HG03039 (cell line): ENCODE results near the gene OR4K5.
"Not testable (repeated sequence)": the region's sequence is repeated elsewhere in the genome, so short reads cannot be mapped to it uniquely, and the experiment has no call there.

Source experiments
- ATAC-seq: cut with Tn5 transposase; IDR thresholded peaks from one replicate; pipeline ENCODE4 v1.9.1; 2021; ENCODE audit warnings: mild to moderate bottlenecking, moderate library complexity; ENCODE audit not compliant: unreplicated experiment

The OR4K5 gene

DNA sequence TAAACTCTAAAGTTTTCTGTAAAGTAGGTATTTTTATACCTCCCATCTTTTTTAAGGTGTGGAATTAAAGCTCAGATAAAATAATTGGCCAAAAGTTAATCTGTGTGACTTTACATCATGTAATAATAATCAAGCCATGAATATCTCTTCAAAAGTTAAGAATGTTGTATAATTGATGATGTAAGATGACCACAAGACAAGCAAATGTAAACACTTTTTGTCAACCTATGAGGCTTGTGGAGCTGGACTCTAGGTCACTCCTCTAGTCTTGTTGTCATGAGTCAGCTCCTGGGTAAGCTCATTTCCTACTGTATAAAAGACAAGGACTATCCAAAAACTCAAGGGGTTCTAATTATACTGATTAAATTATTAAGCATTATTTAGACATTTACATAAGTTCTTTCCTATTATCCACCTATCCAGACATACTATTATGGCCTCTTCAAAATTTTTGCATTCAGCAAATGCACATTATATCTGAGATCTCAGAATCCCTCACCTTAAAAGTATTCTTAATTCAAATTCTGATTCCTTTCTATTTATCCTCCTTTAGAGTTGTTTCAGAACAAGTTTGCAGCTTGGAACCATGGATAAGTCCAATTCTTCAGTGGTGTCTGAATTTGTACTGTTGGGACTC is at the start of gene OR4K5:
TSS of gene OR4K5 (plus strand) at position 587 of the 637 bp plus-strand sequence. CDS start at position 587, 0 bp downstream.
- ATAC-seq = no peak

GRCh38 chr14:19873178-19873577 is 47.2 kb upstream of the OR4K5 start:
- no peak for ATAC-seq

GRCh38 chr14:19874842-19875241 is 45.6 kb upstream of the OR4K5 start, which contains the start of gene OR4K2:
Gene OR4K2 (plus strand): TSS chr14:19875142. CDS start chr14:19876268, 1,126 bp downstream.
- no peak for ATAC-seq

DNA sequence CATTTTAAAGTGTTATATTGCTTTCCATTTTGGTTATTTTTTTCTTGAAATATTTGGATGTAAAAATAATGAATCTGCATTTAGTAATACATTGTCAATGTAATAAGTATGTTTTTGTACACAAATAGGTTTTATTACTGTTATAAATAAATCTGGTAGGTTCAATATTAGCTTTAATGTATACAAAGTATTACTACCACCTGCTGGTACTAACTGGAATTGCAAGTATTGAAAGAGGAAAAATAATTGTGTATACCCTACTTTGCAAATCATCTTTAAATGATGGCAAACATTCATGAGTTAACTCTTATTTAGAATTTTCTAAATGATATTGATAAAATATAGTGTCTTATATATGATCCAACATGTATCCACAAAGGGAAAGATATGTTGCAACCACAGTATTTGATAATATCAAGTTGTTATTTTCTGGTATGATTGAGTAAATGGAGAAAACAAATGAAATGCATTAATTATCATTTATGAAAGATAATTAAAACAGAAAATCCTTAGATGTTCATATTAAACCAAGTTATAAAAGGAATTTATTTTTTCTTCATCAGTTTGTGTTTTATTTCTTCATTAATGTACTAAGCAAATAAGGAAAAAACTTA is 42.3 kb upstream of the OR4K5 start:
- ATAC-seq = no peak

- no peak for ATAC-seq
These were observed 25.1 kb upstream of the OR4K5 start for GRCh38 chr14:19895282-19895681.

DNA sequence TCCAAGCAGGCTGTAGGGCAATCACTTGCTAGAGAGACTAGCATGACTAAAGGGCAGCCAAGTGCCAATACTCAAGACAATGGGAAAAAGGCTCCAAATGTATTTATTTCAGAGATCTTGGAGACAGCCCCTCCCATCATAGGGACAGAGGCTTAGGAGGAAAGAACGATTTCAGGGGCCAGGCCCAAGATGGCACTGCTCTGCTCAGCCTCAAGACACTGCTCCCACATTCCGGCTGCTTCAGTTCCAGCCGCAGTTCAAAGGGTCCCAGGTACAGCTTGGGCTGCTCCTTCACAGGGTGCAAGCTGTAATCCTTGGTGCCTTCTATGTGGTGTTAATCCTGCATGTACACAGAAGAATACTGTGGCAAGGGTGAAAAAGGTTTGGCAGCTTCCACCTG is 19.4 kb upstream of the OR4K5 start:
- ATAC-seq = no peak

DNA sequence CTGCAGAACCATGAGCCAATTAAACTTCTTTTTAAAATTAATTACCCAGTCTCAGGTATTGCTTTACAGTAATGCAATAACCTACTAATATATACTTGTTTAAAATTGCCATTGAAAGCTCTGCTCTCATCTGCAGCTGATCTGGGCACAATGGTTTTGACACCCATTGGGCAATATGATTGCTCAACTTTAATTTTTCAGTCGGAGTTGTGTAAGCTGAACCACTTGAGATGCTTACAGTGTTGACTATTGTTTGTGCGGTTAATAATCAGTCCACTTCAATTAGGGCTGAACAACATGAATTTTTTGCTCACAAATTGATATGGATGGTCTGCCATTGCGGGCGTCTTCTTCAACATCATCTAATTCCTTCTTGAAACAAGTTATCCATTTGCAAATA is 18.0 kb upstream of the OR4K5 start:
- no peak for ATAC-seq

DNA sequence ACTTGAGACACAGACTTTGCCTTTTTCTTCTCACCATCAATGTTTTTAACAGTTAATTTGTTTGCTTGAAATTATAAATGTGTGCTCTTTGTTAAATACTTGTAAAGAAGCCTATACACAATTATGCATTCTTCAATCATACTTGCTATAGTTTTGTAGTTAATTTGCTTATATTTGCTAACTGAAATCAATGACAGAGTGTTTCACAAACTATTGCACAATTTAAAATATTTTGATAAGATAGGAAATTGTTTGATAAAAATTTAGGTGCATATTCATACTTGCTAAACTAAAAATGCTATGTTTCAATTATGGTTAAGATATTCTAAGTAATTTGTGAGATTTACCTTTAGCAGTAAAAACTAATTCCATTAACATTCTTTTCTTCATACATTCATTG is 13.7 kb upstream of the OR4K5 start:
- ATAC-seq = no peak

DNA sequence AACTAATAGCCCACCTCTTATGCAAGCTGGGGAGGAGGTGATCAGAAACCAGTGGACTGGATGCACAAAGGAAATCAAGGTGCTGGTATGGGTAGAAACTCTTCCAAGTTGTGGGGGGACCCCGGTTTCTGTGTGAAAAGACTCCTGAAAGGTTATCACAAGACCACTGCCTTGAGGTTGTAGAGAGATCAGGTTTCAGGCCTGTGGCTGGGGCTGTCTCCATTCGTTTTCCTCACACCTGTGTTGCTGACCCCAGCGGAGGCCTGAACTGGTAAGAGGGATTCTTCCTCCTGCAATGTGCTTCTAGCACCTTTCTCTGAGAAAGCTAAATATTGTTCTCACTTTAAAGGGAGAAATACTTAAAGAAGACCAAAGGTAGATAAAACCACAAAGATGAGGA is 9.3 kb upstream of the OR4K5 start:
- ATAC-seq = no peak

DNA sequence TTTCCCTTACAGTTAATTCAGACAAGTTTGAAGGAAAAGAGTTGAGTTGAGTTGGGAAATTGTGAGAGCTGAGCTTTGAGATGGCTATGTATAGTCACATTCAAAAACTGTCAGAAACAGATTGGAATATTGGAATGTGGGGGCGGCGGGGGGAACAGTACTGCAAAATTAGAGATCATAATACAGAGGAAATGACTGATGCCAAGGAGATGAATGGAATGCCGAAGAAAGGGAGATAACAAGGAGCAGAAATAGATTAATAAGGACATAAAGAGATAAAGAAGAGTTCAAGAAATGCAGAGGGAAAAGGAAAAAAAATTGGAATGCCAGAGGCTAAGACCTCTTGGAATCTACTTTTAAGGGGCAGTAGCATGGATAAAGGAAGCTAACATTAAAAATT is 3.2 kb upstream of the OR4K5 start:
- no peak for ATAC-seq

GRCh38 chr14:19917955-19918518 is 2.4 kb upstream of the OR4K5 start:
- no peak for ATAC-seq

DNA sequence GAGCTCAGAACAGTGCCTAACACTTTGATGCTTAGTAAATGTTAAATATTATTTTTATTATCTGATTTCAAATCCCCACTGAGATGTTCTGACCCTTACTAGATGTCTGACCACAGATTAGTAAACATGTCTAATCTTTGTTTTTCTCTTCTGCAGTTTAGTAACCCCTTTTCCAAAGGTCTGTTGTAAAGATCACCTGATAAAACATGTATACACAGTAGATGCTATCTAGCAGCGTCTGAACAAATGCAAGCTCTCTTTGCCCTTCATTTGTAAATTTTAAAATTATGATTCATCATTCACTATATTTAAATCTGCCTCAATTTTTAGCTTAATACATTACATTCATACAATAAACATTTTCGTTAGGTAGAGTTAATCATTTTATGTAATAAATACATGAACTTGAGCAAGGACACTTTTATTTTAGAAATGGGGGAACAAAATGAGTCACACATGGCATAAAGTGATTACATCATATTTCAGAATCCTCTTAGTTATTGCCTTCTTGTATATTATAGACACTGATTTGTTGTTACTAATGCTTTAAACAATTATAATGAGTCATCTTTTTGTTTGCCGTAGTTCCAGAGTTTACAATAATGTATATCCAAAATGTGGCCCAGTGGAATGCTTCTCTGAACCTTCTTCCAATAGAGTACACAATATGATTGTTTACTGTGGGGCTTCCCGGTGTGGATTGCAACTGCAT is 1.7 kb upstream of the OR4K5 start:
- no peak for ATAC-seq

DNA sequence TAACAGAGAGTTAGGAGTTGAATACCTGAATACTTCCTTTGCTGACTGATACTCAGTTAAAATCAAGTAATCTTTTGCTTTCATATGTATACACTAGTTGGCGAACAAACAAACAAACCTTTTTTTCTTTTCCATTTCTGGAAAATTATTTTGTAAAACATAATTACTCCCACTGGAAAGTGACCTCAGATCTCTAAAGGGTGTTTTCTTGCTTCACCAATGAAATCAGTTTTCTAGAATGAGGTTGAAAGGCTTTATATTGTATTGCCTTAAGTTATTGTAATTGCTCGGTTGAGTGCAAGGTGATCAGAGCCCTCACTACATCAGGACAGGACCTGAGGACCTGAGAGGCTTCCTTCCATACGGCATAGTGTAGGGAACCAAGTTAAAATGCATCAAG is 10.2 kb downstream of the OR4K5 start, which contains the start of gene OR4K1:
TSS of gene OR4K1 (plus strand) at position 301 of the 400 bp plus-strand sequence. CDS start 4,750 bp downstream, outside the sequence.
- ATAC-seq = no peak

GRCh38 chr14:19941668-19942067 is 21.3 kb downstream of the OR4K5 start:
- no peak for ATAC-seq

DNA sequence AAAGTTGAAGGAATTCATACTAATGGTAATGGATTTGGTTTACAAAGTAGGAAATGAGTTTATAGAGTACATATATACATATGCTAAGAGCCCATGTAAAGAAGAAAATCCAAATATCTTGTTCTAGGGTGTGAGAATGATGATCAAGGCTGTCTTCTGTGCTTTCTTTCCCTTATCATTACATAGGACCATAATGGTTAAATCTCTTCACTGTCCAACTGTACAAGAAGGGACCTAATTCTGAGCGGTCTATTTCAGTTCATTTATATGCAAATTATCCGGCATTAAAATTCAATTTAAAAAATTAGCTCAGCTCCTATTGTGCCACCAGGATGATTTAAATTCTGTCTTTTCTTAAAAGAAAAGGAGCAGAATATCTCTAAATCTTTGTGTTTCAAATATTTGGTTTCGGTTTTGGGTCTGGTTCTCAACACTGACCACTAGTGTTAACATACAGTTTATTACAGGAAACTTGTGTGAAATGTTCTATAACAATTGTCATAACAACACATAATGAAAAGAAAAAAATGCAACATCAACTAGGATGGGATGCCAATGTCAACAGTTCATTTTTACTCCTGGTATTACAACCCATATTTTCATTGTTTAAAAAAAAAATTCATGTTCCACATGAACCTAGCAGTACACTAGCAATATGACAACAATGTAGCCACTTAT is 27.1 kb downstream of the OR4K5 start:
- ATAC-seq = no peak

- ATAC-seq = no peak
These were observed 28.8 kb downstream of the OR4K5 start for GRCh38 chr14:19949218-19949617.

- ATAC-seq = not testable (repeated sequence)
These were observed 49.3 kb downstream of the OR4K5 start for GRCh38 chr14:19969735-19970134.
